LNCAP (cell line): ENCODE measurements around the gene TNN.

Source experiments
- TF ChIP-seq, protein P1 (sequence below): fragments of 450-650 bp; IDR thresholded peaks from 2 replicates; pipeline ENCODE4 v1.5.1; 2017; ENCODE audit warnings: mild to moderate bottlenecking

Gene TNN

DNA sequence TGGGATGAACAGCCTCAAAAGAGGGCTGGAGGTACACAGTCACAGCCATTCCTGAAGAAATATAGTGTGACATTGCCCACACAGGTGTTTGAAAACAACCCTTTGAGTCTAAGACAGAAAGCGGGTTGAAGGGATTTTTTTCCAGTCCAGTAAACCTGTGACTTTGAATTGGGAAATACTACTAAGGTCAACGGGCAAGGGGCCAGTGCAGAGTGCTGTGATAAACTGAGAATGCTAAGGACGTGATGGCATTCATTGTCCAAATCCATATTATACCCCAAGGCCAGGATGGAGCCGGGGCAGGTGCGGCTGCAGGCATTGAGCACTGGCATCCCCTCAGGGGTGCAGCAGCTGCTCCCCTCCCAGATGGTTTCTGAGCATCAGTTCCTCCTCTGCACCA, 88.3 kb downstream of the TNN start:
- TF ChIP-seq, protein P1, sequence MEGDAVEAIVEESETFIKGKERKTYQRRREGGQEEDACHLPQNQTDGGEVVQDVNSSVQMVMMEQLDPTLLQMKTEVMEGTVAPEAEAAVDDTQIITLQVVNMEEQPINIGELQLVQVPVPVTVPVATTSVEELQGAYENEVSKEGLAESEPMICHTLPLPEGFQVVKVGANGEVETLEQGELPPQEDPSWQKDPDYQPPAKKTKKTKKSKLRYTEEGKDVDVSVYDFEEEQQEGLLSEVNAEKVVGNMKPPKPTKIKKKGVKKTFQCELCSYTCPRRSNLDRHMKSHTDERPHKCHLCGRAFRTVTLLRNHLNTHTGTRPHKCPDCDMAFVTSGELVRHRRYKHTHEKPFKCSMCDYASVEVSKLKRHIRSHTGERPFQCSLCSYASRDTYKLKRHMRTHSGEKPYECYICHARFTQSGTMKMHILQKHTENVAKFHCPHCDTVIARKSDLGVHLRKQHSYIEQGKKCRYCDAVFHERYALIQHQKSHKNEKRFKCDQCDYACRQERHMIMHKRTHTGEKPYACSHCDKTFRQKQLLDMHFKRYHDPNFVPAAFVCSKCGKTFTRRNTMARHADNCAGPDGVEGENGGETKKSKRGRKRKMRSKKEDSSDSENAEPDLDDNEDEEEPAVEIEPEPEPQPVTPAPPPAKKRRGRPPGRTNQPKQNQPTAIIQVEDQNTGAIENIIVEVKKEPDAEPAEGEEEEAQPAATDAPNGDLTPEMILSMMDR, result no peak

DNA sequence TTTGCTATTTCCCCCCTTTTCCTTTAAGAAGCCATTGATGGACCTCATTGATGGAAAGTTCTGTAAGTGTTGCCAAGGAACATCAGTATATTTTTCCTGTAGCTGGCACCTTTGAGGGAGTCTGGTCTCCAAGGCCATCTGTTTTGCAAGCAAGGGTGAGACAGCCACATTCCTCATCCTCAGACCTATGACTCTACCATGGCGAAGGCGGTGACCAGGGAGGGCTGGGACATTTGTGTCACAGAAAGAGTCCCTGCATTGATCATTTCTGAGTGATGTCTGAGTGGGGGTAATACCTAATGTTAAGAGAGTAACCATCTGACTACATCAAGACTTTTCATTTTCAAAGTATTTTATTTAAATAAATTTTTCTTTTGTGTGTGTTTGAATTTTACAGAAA, 89.6 kb downstream of the TNN start:
- TF ChIP-seq, protein P1, result no peak

DNA sequence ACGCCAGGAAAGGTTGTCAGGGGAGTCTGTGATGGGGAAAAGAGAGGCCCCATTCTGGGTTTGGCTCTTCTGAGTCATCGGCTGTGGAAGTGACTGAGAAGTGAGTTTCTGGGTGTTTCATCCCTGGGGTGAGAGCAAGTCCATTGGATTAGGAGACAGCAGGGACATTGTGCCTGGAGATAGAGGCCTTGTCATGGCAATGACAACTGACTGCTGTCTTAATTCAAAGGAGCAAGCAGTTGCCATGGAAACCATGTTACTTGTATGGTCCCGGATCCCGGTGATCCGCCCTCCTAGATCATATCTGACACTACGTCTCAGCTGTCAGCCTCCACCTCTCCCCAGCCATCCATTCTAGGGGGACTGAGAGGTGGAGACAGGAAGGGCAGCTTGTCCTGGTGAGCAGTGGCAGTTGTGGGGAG, 90.5 kb downstream of the TNN start:
- TF ChIP-seq, protein P1, result no peak

DNA sequence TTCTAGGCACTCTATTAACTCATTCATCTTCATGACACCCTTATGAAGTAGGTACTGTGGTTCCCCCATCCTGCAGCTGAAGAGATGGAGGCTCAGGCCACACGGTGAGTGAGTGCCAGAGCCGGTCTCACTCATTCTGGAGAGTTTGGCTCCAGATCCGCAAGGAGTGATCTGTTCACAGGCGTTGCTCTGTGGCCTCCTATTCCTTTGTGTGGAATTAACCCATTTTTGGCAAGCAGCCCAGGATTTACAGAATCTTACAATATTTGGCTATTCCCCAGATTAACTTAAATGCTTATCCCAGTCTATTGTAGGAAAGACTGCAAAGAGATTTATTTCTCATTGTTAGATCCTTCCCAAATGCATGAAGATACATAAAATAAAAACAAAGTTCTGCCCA, 95.3 kb downstream of the TNN start:
- TF ChIP-seq, protein P1, result no peak

DNA sequence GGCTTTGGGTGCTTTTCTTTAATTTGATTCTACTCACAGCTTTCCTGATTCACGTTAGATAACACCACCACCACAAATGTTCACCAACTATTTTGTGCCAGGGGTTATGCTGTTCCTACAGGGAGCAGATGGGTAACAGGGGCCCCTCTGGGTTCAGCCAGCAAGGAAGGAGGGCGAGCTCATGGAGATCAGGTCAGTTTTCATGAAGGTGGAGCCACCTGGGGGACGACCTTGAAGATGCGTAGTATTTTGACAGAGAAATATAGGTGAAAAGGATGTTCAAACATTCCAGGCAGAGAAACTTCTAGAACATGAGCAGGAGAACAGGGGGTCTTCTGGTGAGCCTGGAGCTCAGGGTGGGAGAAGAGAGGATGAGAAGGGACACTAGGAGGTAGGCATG, 96.1 kb downstream of the TNN start:
- TF ChIP-seq, protein P1, result no peak

DNA sequence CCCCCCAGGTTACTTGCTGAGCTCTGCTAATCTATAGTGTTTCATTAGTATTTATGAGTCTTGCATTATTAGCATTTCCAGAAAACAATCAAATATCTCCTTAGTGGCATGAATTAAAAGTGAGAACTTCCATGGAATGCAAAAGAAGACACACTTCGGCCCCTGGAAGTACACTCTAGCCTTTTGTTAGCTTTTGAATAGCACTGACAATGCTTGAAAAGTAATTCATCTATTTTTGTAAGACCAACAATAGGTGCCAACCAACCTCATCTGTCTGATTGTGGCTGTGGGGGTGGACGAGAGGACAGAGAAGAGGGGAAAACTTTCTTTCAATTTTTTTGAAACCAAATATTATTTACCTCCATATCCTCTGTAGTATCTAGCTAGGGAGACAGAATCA, 97.1 kb downstream of the TNN start:
- TF ChIP-seq, protein P1, result no peak

DNA sequence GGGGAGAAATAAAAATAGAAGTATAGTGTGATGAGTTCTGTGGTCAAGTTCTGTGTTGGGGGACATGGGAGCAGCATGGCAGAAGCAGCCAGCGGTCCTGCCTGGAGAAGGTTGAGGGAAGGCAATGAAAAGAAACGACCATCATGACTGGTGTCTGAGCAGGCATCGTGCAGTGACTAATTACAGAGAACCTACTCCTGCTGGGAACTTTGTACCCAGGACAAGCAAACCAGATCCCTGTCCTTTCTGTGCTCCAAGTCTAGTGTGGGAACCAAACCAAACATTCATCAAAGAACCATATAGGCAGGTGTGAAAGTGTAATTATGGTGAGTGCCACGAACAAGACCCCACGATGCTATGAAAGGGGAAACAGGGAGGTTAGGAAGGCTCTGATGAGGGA, 99.1 kb downstream of the TNN start:
- TF ChIP-seq, protein P1, result no peak

DNA sequence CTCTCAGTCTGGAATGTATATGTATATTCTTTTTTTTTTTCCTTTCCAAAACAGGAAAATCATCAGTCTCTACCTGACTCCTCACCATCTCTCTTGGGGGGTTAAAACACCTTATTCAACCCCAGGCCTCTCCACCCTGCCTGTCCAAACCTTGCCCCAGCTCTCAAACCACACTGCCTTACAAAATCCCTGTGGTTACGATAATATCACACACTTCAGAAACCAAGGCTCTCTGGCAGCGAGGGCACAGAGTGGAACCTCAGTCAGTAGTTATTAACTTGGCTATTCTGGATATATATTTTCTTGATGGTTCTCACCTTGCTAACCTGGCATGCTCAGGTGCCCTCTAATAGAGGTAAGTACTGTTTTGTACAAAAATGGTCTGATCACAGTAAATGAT, 100.2 kb downstream of the TNN start:
- TF ChIP-seq, protein P1, result no peak
